ENCODE data around the gene ARHGAP5.

ARHGAP5 gene

GRCh38 chr14:32185097-32185496 lies 108.0 kb downstream of the ARHGAP5 start:
- Mint-ChIP-seq H3K27ac (no peak overlapping the region), H3K9me3 (peaks cover 0 to 5% of the 10 kb centered on the region in 2 donors), H3K36me3 (ENCODE audit: insufficient read depth) (no peaks in the 10 kb centered on the region), H3K27me3 (peaks cover 31 to 38% of the 10 kb centered on the region in 2 donors), H3K4me3 (no peak overlapping the region), H3K4me1 (ENCODE audit: low read depth in 2 of 2) (no peaks in the 10 kb centered on the region)
- no peak for DNase-seq
- ATAC-seq (replicated peaks): no peak

GRCh38 chr14:32186248-32186647 lies 109.1 kb downstream of the ARHGAP5 start:
- H3K4me3 Mint-ChIP-seq: no peak overlapping the region
- no peak overlapping the region for H3K27ac Mint-ChIP-seq
- ATAC-seq (replicated peaks): no peak

GRCh38 chr14:32189811-32190210 lies 112.7 kb downstream of the ARHGAP5 start:
- Mint-ChIP-seq H3K27ac (no peak overlapping the region), H3K36me3 (ENCODE audit: insufficient read depth) (no peaks in the 10 kb centered on the region), H3K9me3 (peaks cover 0 to 5% of the 10 kb centered on the region in 2 donors), H3K4me3 (no peak overlapping the region), H3K4me1 (ENCODE audit: low read depth in 2 of 2) (no peaks in the 10 kb centered on the region), H3K27me3 (peaks cover 27 to 37% of the 10 kb centered on the region in 2 donors)
- ATAC-seq (replicated peaks) (no peak), DNase-seq (no peak)

More at GRCh38 chr14:32186248-32186647, 109.1 kb downstream of the ARHGAP5 start:
- peaks cover 26 to 27% of the 10 kb centered on the region in 2 donors for H3K27me3 Mint-ChIP-seq
- no peaks in the 10 kb centered on the region for H3K4me1 Mint-ChIP-seq (ENCODE audit: low read depth in 2 of 2)
- peaks cover 0 to 5% of the 10 kb centered on the region in 2 donors for H3K9me3 Mint-ChIP-seq
- H3K36me3 Mint-ChIP-seq (ENCODE audit: insufficient read depth): no peaks in the 10 kb centered on the region
- DNase-seq: no peak

GRCh38 chr14:32190673-32191072 lies 113.6 kb downstream of the ARHGAP5 start:
- no peaks in the 10 kb centered on the region for H3K36me3 Mint-ChIP-seq (ENCODE audit: insufficient read depth)
- peaks cover 0 to 3% of the 10 kb centered on the region in 2 donors for H3K9me3 Mint-ChIP-seq
- H3K4me1 Mint-ChIP-seq (ENCODE audit: low read depth in 2 of 2): no peaks in the 10 kb centered on the region
- no peak overlapping the region for H3K27ac Mint-ChIP-seq
- ATAC-seq (replicated peaks) (no peak), DNase-seq (no peak)
- H3K4me3 Mint-ChIP-seq: no peak overlapping the region
- H3K27me3 Mint-ChIP-seq: peaks cover 30 to 46% of the 10 kb centered on the region in 2 donors

GRCh38 chr14:32192712-32193373 lies 115.7 kb downstream of the ARHGAP5 start:
- DNase-seq: no peak
- Mint-ChIP-seq H3K4me1 (ENCODE audit: low read depth in 2 of 2) (no peaks in the 10 kb centered on the region), H3K27ac (no peak overlapping the region), H3K4me3 (no peak overlapping the region), H3K27me3 (peaks cover 31 to 41% of the 10 kb centered on the region in 2 donors), H3K9me3 (no peaks in the 10 kb centered on the region), H3K36me3 (ENCODE audit: insufficient read depth) (no peaks in the 10 kb centered on the region)
- ATAC-seq (replicated peaks): no peak

- H3K36me3 Mint-ChIP-seq (ENCODE audit: insufficient read depth): no peaks in the 10 kb centered on the region
- H3K4me1 Mint-ChIP-seq (ENCODE audit: low read depth in 2 of 2): no peaks in the 10 kb centered on the region
- no peak for ATAC-seq (replicated peaks)
- DNase-seq: no peak
- no peak overlapping the region for H3K4me3 Mint-ChIP-seq
- H3K27me3 Mint-ChIP-seq: peaks cover 31 to 41% of the 10 kb centered on the region in 2 donors
- no peaks in the 10 kb centered on the region for H3K9me3 Mint-ChIP-seq
- H3K27ac Mint-ChIP-seq: no peak overlapping the region
Observed at GRCh38 chr14:32193532-32193931, 116.4 kb downstream of the ARHGAP5 start.

- peaks cover 31 to 37% of the 10 kb centered on the region in 2 donors for H3K27me3 Mint-ChIP-seq
- ATAC-seq (replicated peaks) (no peak), DNase-seq (no peak)
- peaks cover 0 to under 1% of the 10 kb centered on the region in 2 donors for H3K4me1 Mint-ChIP-seq (ENCODE audit: low read depth in 2 of 2)
- H3K9me3 Mint-ChIP-seq: peaks cover 0 to 2% of the 10 kb centered on the region in 2 donors
- no peaks in the 10 kb centered on the region for H3K36me3 Mint-ChIP-seq (ENCODE audit: insufficient read depth)
- H3K27ac Mint-ChIP-seq: no peak overlapping the region
- H3K4me3 Mint-ChIP-seq: no peak overlapping the region
Observed at GRCh38 chr14:32195636-32196035, 118.5 kb downstream of the ARHGAP5 start.

GRCh38 chr14:32197919-32198318 lies 120.8 kb downstream of the ARHGAP5 start:
- H3K9me3 Mint-ChIP-seq: peaks cover 0 to 2% of the 10 kb centered on the region in 2 donors
- peaks cover 19 to 29% of the 10 kb centered on the region in 2 donors for H3K27me3 Mint-ChIP-seq
- H3K27ac Mint-ChIP-seq: no peak overlapping the region
- no peak for DNase-seq
- ATAC-seq (replicated peaks): no peak
- peaks cover 8 to 21% of the 10 kb centered on the region in 2 donors for H3K4me1 Mint-ChIP-seq (ENCODE audit: low read depth in 2 of 2)
- no peak overlapping the region for H3K4me3 Mint-ChIP-seq
- H3K36me3 Mint-ChIP-seq (ENCODE audit: insufficient read depth): peaks cover 22% of the 10 kb centered on the region

- DNase-seq: no peak
- Mint-ChIP-seq H3K27me3 (peaks cover 5 to 14% of the 10 kb centered on the region in 2 donors), H3K9me3 (peaks cover 0 to 3% of the 10 kb centered on the region in 2 donors), H3K27ac (peak overlapping the region; percentile 16 to 99), H3K4me3 (peak overlapping the region; percentile 84 to 92), H3K36me3 (ENCODE audit: insufficient read depth) (peaks cover 41% of the 10 kb centered on the region), H3K4me1 (ENCODE audit: low read depth in 2 of 2) (peaks cover 20 to 30% of the 10 kb centered on the region in 2 donors)
- ATAC-seq (replicated peaks): no peak
Observed at GRCh38 chr14:32200368-32201192, 123.5 kb downstream of the ARHGAP5 start.

GRCh38 chr14:32201193-32201815 lies 124.2 kb downstream of the ARHGAP5 start:
- peaks cover 20 to 30% of the 10 kb centered on the region in 2 donors for H3K4me1 Mint-ChIP-seq (ENCODE audit: low read depth in 2 of 2)
- peaks cover 41% of the 10 kb centered on the region for H3K36me3 Mint-ChIP-seq (ENCODE audit: insufficient read depth)
- peak overlapping the region; percentile 98 to 99 for H3K27ac Mint-ChIP-seq
- ATAC-seq (replicated peaks) (peak; percentile 42), DNase-seq (peak; percentile 33 to 51 (median 42))
- H3K9me3 Mint-ChIP-seq: peaks cover 0 to 3% of the 10 kb centered on the region in 2 donors
- H3K4me3 Mint-ChIP-seq: peak overlapping the region; percentile 84 to 92
- H3K27me3 Mint-ChIP-seq: peaks cover 0 to 12% of the 10 kb centered on the region in 2 donors

- H3K36me3 Mint-ChIP-seq (ENCODE audit: insufficient read depth): peaks cover 41% of the 10 kb centered on the region
- H3K4me3 Mint-ChIP-seq: peak within 1 kb of the TSS; percentile 84 to 92
- peaks cover 20 to 30% of the 10 kb centered on the region in 2 donors for H3K4me1 Mint-ChIP-seq (ENCODE audit: low read depth in 2 of 2)
- peak; percentile 7 for ATAC-seq (replicated peaks)
- H3K9me3 Mint-ChIP-seq: peaks cover 0 to 3% of the 10 kb centered on the region in 2 donors
- peak; percentile 22 to 35 (median 22) for DNase-seq
- H3K27ac Mint-ChIP-seq: peak within 1 kb of the TSS; percentile 98 to 99
- H3K27me3 Mint-ChIP-seq: peaks cover 0 to 12% of the 10 kb centered on the region in 2 donors
Observed at GRCh38 chr14:32201816-32202490, 124.8 kb downstream of the ARHGAP5 start, which contains the start of gene RNU6-7. Gene RNU6-7, plus strand, starts transcription at chr14:32202045.

GRCh38 chr14:32202491-32202997 lies 125.4 kb downstream of the ARHGAP5 start:
- DNase-seq (peak in 1 of 3 experiments; percentile 1), ATAC-seq (replicated peaks) (no peak)
- H3K9me3 Mint-ChIP-seq: peaks cover 0 to 3% of the 10 kb centered on the region in 2 donors
- H3K27ac Mint-ChIP-seq: peak overlapping the region; percentile 98 to 99
- peaks cover 41% of the 10 kb centered on the region for H3K36me3 Mint-ChIP-seq (ENCODE audit: insufficient read depth)
- peak overlapping the region; percentile 84 to 92 for H3K4me3 Mint-ChIP-seq
- H3K27me3 Mint-ChIP-seq: peaks cover 0 to 9% of the 10 kb centered on the region in 2 donors
- peaks cover 20 to 30% of the 10 kb centered on the region in 2 donors for H3K4me1 Mint-ChIP-seq (ENCODE audit: low read depth in 2 of 2)
